ENCODE measurements around the gene MKS1. TPM values are rescaled to one million over a fixed set of nuclear protein-coding genes. Genes with fewer than 3 reads are reported as not detected.

Gene MKS1
- total RNA-seq, 2 experiments from 2014 or later = 23.5 to 27.3 TPM

DNA sequence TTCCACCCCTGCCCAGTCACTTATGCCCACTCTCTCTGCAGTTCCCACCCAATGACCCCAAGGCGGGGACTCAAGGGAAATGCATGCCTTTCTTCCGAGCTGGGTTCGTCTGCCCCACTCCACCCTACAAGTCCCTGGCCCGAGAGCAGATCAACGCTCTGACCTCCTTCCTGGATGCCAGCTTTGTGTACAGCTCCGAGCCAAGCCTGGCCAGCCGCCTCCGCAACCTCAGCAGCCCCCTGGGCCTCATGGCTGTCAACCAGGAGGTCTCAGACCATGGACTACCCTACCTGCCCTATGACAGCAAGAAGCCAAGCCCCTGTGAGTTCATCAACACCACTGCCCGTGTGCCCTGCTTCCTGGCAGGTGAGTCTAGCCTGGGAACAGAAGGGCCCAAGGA is 33.1 kb upstream of the MKS1 start:
- Mint-ChIP-seq H3K27ac (no peak overlapping the region), H3K4me1 (ENCODE audit: low read depth) (peaks cover 13% of the 10 kb centered on the region), H3K36me3 (no peaks in the 10 kb centered on the region), H3K27me3 (peaks cover 19% of the 10 kb centered on the region), H3K9me3 (no peaks in the 10 kb centered on the region), H3K4me3 (no peak overlapping the region)
- no peak for DNase-seq
- POLR2A ChIA-PET = no interaction called here
- CTCF ChIA-PET = interaction anchor here (1.0 kb wide), 1 partner anchor 52 kb away, joined by 3 read pairs; no protein-coding TSS in a partner anchor
- intact Hi-C loops (cut with micrococcal nuclease) = no loop called here

DNA sequence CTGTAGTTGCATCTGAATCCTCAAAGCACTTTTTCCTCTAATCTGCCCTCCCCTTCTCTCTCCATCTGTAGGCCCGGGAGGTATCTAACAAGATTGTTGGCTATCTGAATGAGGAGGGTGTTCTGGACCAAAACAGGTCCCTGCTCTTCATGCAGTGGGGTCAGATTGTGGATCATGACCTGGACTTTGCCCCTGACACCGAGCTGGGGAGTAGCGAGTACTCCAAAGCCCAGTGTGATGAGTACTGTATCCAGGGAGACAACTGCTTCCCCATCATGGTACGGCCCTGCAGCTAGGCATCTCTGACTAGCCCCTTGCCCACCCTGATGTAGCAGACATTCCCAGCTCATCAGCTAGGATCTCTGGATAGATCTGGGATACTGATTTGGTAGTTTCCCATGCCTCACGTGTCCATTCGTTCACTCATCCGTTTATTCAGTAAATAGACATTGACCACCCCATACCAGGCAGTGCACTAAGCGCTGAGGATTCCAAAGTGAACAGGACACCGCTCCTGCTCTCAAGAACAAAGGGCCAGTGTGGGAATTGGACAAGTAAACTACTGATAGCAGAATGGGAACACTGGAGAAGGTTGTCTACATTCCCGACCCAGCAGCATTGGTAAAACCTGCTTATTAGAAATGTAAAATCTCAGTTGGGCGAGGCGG is 31.4 kb upstream of the MKS1 start:
- intact Hi-C loops (cut with micrococcal nuclease) = no loop called here
- peaks cover 19% of the 10 kb centered on the region for H3K27me3 Mint-ChIP-seq
- H3K27ac Mint-ChIP-seq = no peak overlapping the region
- H3K36me3 Mint-ChIP-seq = no peaks in the 10 kb centered on the region
- no peaks in the 10 kb centered on the region for H3K9me3 Mint-ChIP-seq
- ChIA-PET POLR2A (interaction anchor here (1.5 kb wide), 1 partner anchor 31 kb away, joined by 4 read pairs; the partner anchor contains the start of gene MKS1), CTCF (interaction anchor here (0.7 to 3.8 kb wide), 40 partner anchors 8 to 754 kb away, joined by 3 to 27 read pairs (median 5); partner anchors contain the start of genes DYNLL2, HSF5, LPO and MKS1)
- no peak for DNase-seq
- H3K4me1 Mint-ChIP-seq (ENCODE audit: low read depth) = peaks cover 13% of the 10 kb centered on the region
- no peak overlapping the region for H3K4me3 Mint-ChIP-seq

DNA sequence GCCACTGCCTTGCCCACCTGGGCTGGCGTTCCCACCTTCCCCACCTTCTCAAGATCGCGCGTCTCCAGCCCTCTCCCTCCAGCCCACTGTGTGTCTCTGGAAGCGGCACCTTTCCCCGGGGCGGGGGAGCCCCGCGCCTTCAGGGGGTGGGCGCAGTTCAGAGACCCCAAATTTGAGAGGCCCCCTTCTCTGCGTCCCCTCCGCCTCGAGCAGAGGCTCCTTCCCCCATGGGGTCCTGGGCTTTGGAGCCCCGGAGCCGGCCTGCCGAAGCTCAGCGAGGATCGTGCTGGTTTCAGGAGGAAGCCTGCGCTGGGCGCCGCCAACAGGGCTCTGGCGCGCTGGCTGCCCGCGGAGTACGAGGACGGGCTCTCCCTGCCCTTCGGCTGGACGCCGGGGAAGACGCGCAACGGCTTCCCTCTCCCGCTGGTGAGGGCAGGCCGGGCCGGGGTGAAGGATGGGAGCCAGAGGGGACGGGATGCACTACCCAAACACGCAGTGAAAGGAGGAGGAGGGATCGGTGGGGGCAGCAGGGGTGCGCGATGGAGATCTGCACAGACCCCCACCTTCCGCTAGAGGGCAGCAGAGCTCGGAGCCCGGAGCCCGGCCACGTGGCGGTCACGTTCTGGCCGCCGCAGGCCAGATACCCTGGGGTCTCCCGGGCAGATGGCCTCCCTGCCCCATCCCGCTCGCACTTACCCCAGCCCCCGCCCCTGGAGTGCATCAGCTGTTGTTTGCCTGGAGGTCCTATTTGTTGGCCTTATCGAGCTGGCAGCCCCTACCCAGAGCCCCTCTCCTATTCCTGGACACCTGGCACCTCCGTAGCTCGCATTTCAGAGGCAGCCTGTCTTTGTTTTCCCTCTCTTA is 30.4 kb upstream of the MKS1 start:
- DNase-seq = peak; percentile 83
- Mint-ChIP-seq H3K4me1 (ENCODE audit: low read depth) (peaks cover 13% of the 10 kb centered on the region), H3K27me3 (peaks cover 18% of the 10 kb centered on the region), H3K36me3 (no peaks in the 10 kb centered on the region), H3K4me3 (peak overlapping the region; percentile 70), H3K9me3 (no peaks in the 10 kb centered on the region), H3K27ac (no peak overlapping the region)
- ChIA-PET POLR2A (interaction anchor here (1.5 kb wide), 1 partner anchor 30 kb away, joined by 4 read pairs; the partner anchor contains the start of gene MKS1), CTCF (interaction anchor here (0.7 to 3.8 kb wide), 41 partner anchors 8 to 755 kb away, joined by 3 to 27 read pairs (median 5); partner anchors contain the start of genes DYNLL2, HSF5, LPO and MKS1)
- intact Hi-C loops (cut with micrococcal nuclease) = no loop called here

DNA sequence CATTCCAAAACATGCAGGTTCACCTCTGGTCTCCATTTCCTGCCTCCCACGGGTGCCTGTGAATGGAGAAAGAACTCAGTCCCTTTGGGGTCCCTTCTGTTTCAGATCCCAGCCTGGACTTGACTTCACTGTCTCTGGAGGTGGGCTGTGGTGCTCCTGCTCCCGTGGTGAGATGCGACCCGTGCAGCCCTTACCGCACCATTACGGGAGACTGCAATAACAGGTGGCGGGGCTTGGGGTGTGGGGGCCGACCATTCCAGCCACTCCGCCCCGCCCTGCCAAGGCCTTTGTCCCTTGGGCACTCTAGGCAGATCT is 29.9 kb upstream of the MKS1 start:
- DNase-seq = no peak
- Mint-ChIP-seq H3K4me3 (no peak overlapping the region), H3K27me3 (peaks cover 22% of the 10 kb centered on the region), H3K4me1 (ENCODE audit: low read depth) (peaks cover 13% of the 10 kb centered on the region), H3K36me3 (no peaks in the 10 kb centered on the region), H3K9me3 (no peaks in the 10 kb centered on the region), H3K27ac (no peak overlapping the region)
- intact Hi-C loops (cut with micrococcal nuclease) = no loop called here
- POLR2A ChIA-PET = interaction anchor here (1.5 kb wide), 1 partner anchor 30 kb away, joined by 4 read pairs; the partner anchor contains the start of gene MKS1
- CTCF ChIA-PET = interaction anchor here (1.1 to 3.8 kb wide), 18 partner anchors 9 to 239 kb away, joined by 3 to 27 read pairs (median 8); partner anchors contain the start of genes DYNLL2, HSF5, LPO and MKS1

DNA sequence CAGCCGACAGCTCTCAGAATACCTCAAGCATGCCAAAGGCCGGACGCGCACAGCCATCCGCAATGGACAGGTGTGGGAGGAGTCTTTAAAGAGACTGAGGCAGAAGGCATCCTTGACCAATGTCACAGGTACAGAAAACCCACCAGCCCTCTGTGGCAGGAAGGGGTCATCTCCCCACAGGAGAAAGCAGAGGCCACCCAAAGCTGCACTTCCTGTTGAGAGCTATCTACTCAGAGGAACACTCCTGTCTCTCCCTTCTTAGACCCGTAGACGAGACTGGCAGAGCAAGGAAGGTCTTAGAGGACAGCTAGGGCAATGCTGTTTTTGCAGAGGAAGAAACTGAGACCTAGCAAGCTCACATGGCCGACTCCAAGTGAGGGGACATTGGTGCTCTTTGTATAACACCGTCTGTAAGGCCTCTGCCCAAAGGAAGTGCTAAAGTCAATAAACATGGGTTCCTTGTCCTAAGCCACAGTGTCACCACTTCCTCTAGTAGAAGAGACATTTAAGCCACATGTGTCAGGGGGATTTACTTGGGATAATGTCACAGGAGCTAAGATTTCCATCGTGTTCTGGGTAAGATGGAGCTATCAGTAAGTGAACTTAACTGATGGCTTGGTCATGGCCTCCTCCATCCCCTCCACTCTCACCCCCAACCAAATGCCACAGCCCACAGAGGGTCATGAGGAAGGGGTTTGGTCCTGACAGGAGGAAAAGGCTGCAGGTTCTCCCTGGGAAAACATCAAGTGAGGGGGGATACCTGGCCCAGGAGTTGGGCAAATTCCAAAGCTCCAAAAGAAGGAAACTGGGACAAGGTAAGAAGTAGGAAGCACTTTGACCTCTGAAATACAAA is 28.7 kb upstream of the MKS1 start:
- intact Hi-C loops (cut with micrococcal nuclease) = no loop called here
- Mint-ChIP-seq H3K36me3 (no peaks in the 10 kb centered on the region), H3K27ac (no peak overlapping the region), H3K27me3 (peaks cover 28% of the 10 kb centered on the region), H3K9me3 (no peaks in the 10 kb centered on the region), H3K4me3 (no peak overlapping the region), H3K4me1 (ENCODE audit: low read depth) (peaks cover 13% of the 10 kb centered on the region)
- DNase-seq = no peak
- ChIA-PET POLR2A (no interaction called here), CTCF (interaction anchor here (0.6 to 3.8 kb wide), 5 partner anchors 29 to 70 kb away, joined by 3 to 27 read pairs (median 4); partner anchors contain the start of gene MKS1)

DNA sequence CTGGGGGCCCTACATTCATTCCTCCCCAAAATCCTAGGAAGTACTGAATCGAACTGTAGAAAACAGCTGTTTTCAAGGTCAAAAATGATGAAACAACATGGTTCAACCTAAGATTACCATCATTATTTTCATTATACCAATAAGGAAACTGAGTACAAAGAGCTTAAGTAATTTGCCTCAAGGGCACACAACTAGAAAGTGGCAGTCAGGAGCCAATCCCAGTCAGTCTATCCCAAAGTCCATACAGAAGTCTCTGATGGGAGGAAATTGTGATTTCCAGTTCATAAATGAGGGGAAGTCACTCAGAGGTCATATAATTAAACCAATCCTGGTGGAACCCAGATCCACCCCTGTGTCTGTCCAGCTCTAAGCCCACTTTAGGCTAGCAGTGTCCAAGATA is 27.7 kb upstream of the MKS1 start:
- H3K27me3 Mint-ChIP-seq = peaks cover 32% of the 10 kb centered on the region
- ChIA-PET POLR2A (no interaction called here), CTCF (no interaction called here)
- H3K4me1 Mint-ChIP-seq (ENCODE audit: low read depth) = peaks cover 13% of the 10 kb centered on the region
- H3K4me3 Mint-ChIP-seq = no peak overlapping the region
- no peaks in the 10 kb centered on the region for H3K9me3 Mint-ChIP-seq
- no peaks in the 10 kb centered on the region for H3K36me3 Mint-ChIP-seq
- no peak overlapping the region for H3K27ac Mint-ChIP-seq
- intact Hi-C loops (cut with micrococcal nuclease) = no loop called here
- DNase-seq = no peak

DNA sequence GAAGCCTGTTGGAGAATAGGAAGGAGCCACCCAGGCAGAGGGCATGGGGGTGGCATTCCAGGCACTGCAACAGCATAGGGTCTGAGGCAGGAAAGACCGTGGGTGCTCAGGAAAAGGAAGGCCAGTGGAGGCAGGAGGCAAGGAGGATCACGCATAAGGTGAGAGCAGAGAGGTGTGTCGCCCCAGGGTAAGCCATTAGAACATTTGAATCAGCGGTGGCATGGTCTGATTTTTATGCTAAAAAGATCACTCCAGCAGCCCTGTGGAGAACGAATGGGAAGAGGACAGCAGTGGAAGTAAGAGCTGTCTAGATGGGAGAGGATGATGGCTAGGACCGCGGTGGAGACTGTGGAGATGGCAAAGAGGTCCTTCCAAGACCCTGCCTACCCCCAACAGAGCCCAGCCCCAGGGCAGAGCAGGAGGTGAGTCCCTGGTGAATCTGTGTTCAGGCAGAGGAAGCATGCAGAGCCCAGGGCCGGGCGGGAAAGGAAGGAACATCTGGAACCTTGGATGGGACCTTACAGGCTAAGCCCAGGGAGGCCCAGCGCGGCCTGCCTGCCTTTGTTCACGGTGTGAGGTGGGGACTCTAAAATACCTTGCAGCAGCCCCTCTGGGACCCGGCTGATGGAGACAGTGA is 27.2 kb upstream of the MKS1 start:
- Mint-ChIP-seq H3K4me3 (no peak overlapping the region), H3K36me3 (no peaks in the 10 kb centered on the region), H3K9me3 (no peaks in the 10 kb centered on the region), H3K27me3 (peaks cover 35% of the 10 kb centered on the region), H3K4me1 (ENCODE audit: low read depth) (peaks cover 14% of the 10 kb centered on the region), H3K27ac (no peak overlapping the region)
- no peak for DNase-seq
- CTCF ChIA-PET = no interaction called here
- intact Hi-C loops (cut with micrococcal nuclease) = no loop called here
- POLR2A ChIA-PET = no interaction called here

DNA sequence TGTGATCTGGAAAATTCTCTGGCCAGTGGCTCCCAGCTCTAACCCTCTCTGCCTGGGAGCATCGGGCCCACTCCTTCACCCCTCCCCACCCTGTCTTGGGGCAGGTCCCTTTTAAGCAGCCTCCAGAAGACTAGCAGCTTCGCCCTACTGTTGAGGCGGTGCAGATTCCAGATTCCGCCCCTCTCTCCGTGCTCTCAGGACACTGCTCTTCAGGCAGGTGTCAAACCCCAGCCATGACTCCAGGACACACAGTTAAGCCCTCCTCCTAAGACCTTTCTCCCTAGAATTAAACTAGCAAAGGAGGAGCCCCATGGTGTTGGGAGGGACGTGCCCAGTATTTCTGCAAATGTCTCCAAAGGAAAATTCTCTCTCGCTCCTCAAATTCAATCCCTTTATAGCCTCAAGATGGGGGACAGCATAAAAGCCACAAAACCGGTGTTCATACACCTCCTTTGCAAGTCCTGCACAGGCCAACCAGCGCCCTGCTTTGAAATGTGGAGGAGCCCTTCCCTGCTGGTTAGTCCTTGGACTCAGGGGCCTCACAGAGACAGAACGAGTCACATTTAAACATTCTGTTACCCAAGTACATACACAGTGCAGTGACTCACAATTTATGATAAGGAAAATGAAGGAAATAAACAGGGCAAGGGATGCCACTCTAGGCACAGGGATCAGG is 26.5 kb upstream of the MKS1 start:
- peaks cover 14% of the 10 kb centered on the region for H3K4me1 Mint-ChIP-seq (ENCODE audit: low read depth)
- POLR2A ChIA-PET = no interaction called here
- intact Hi-C loops (cut with micrococcal nuclease) = no loop called here

DNA sequence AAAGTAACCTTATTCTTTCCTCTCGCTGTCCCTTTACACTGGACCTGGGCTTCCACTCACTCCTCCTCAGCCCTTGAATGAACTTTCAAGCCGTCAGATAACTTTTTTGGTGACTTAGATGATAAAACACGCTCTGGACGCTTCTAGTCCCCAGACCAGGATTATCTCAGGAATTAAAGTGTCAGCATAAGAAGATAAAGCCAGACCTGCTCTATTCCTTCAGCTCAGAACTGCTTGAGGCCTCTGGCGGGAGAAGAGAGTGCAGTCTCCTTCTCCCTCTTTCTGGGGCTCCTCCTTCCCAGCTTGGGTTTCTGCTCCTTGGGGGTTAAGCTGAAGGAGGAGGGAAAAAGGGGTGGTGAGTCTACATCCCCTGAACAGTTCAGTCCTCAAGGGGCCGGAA is 25.9 kb upstream of the MKS1 start:
- Mint-ChIP-seq H3K36me3 (no peaks in the 10 kb centered on the region), H3K4me1 (ENCODE audit: low read depth) (peaks cover 10% of the 10 kb centered on the region), H3K4me3 (no peak overlapping the region), H3K9me3 (no peaks in the 10 kb centered on the region), H3K27ac (no peak overlapping the region), H3K27me3 (peaks cover 38% of the 10 kb centered on the region)
- intact Hi-C loops (cut with micrococcal nuclease) = no loop called here
- POLR2A ChIA-PET = no interaction called here
- DNase-seq = no peak
- CTCF ChIA-PET = no interaction called here

More for the DNA sequence above, 26.5 kb upstream of the MKS1 start:
- H3K27me3 Mint-ChIP-seq = peaks cover 37% of the 10 kb centered on the region
- no peak overlapping the region for H3K27ac Mint-ChIP-seq
- CTCF ChIA-PET = no interaction called here
- no peak for DNase-seq
- no peaks in the 10 kb centered on the region for H3K9me3 Mint-ChIP-seq
- H3K36me3 Mint-ChIP-seq = no peaks in the 10 kb centered on the region
- no peak overlapping the region for H3K4me3 Mint-ChIP-seq

DNA sequence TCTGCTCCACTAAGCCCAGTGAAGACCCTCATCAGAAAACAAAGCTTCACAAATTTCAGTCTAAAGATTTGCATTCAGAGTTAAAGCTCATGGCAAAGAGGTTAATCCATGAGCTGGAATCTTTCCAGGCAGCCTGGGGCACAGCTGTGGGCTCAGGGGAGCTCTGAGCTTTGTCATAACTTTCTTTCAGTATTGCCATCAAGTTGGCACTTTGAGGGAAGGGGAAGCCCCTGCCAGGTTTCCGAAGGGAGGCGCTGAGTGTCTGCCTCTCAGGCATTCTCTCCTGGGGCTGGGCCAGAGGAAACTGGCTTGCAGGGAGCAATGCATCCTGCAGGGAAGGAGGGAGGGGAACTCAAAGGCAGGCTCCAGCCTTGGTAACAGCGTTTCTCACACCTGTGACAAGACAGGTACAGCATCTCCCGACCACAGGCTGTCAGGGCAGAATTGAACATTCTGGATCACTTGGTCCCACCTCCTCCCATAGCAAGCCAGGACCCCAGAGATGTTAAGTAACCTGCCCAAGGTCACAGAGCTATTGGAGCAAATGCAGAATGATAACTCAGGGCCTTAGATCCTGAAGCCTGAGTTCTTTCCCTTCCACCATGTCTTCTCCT is 23.2 kb upstream of the MKS1 start:
- Mint-ChIP-seq H3K27me3 (peaks cover 38% of the 10 kb centered on the region), H3K36me3 (no peaks in the 10 kb centered on the region), H3K9me3 (no peaks in the 10 kb centered on the region), H3K4me1 (ENCODE audit: low read depth) (peaks cover 2% of the 10 kb centered on the region), H3K27ac (no peak overlapping the region), H3K4me3 (no peak overlapping the region)
- CTCF ChIA-PET = interaction anchor here (1.0 to 1.7 kb wide), 4 partner anchors 7 to 102 kb away, joined by 3 to 7 read pairs (median 4); no protein-coding TSS in a partner anchor
- intact Hi-C loops (cut with micrococcal nuclease) = no loop called here
- peak; percentile 69 for DNase-seq
- POLR2A ChIA-PET = no interaction called here

DNA sequence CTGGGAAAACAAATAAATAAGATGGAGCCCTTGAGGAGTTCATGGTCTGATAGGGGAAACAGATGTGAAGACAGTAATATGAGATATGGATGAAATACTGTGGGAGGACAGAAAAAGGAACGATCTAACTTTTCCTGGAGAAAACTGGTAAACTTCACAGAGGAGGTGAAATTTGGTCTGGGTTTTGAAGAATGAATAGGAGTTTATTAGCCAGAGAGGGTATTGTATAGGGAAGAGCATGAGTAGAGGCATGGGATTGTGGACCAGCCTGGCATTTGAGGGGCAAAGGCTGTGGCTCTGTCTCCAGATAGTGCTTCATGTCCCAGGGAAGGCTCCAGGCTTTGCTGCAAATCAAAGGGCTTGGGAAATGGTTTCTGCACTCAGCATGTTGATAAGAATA is 20.9 kb upstream of the MKS1 start:
- intact Hi-C loops (cut with micrococcal nuclease) = no loop called here
- no peak for DNase-seq
- ChIA-PET CTCF (no interaction called here), POLR2A (no interaction called here)
- Mint-ChIP-seq H3K27ac (no peak overlapping the region), H3K27me3 (peaks cover 48% of the 10 kb centered on the region), H3K36me3 (no peaks in the 10 kb centered on the region), H3K9me3 (no peaks in the 10 kb centered on the region), H3K4me3 (no peak overlapping the region), H3K4me1 (ENCODE audit: low read depth) (peaks cover 2% of the 10 kb centered on the region)

Data from activated CD4-positive, alpha-beta memory T cell treated with anti-CD3 and anti-CD28 coated beads for 36 hours (primary cell).